ENCODE data around the gene ATG101.

The ATG101 gene

GRCh38 chr12:52086944-52087835 lies 17.4 kb downstream of the ATG101 start:
- H3K4me3 ChIP-seq (ENCODE audit: low read depth, low read length), result no peak overlapping the region
- ChIA-PET POLR2A (interaction anchor here (1.8 kb wide), 1 partner anchor 62 kb away, joined by 5 read pairs; no protein-coding TSS in a partner anchor), CTCF (interaction anchor here (0.7 to 45.6 kb wide), 7 partner anchors 9 to 54 kb away, joined by 3 to 1695 read pairs (median 6); partner anchors contain the start of gene ATG101)
- TF ChIP-seq, protein P1, sequence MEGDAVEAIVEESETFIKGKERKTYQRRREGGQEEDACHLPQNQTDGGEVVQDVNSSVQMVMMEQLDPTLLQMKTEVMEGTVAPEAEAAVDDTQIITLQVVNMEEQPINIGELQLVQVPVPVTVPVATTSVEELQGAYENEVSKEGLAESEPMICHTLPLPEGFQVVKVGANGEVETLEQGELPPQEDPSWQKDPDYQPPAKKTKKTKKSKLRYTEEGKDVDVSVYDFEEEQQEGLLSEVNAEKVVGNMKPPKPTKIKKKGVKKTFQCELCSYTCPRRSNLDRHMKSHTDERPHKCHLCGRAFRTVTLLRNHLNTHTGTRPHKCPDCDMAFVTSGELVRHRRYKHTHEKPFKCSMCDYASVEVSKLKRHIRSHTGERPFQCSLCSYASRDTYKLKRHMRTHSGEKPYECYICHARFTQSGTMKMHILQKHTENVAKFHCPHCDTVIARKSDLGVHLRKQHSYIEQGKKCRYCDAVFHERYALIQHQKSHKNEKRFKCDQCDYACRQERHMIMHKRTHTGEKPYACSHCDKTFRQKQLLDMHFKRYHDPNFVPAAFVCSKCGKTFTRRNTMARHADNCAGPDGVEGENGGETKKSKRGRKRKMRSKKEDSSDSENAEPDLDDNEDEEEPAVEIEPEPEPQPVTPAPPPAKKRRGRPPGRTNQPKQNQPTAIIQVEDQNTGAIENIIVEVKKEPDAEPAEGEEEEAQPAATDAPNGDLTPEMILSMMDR (IDR thresholded peaks at IDR 0.05; ENCODE audit: insufficient read depth, low read length, missing control alignments), result no peak
- DNase-seq (ENCODE audit: low read depth, low spot score), result no peak

- ChIA-PET CTCF (interaction anchor here (0.7 to 45.6 kb wide), 9 partner anchors 8 to 177 kb away, joined by 3 to 1695 read pairs (median 3); partner anchors contain the start of gene ATG101), POLR2A (interaction anchor here (1.5 kb wide), 1 partner anchor 63 kb away, joined by 3 read pairs; no protein-coding TSS in a partner anchor)
- TF ChIP-seq, protein P1 (IDR thresholded peaks at IDR 0.05; ENCODE audit: insufficient read depth, low read length, missing control alignments), result no peak
- DNase-seq (ENCODE audit: low read depth, low spot score), result no peak
- no peak overlapping the region for H3K4me3 ChIP-seq (ENCODE audit: low read depth, low read length)
Observed at GRCh38 chr12:52087961-52088820, 18.4 kb downstream of the ATG101 start.

GRCh38 chr12:52089491-52089890 lies 19.7 kb downstream of the ATG101 start:
- ChIA-PET CTCF (interaction anchor here (0.7 to 45.6 kb wide), 5 partner anchors 18 to 176 kb away, joined by 3 to 1695 read pairs (median 8); partner anchors contain the start of gene ATG101), POLR2A (interaction anchor here (1.5 kb wide), 1 partner anchor 64 kb away, joined by 3 read pairs; no protein-coding TSS in a partner anchor)
- DNase-seq (ENCODE audit: low read depth, low spot score), result no peak
- TF ChIP-seq, protein P1 (IDR thresholded peaks at IDR 0.05; ENCODE audit: insufficient read depth, low read length, missing control alignments), result no peak
- H3K4me3 ChIP-seq (ENCODE audit: low read depth, low read length), result no peak overlapping the region

- DNase-seq (ENCODE audit: low read depth, low spot score), result no peak
- ChIA-PET CTCF (interaction anchor here (2.0 to 45.6 kb wide), 4 partner anchors 8 to 57 kb away, joined by 8 to 1695 read pairs (median 16); partner anchors contain the start of gene SMIM41), POLR2A (no interaction called here)
- TF ChIP-seq, protein P1 (IDR thresholded peaks at IDR 0.05; ENCODE audit: insufficient read depth, low read length, missing control alignments), result no peak
- H3K4me3 ChIP-seq (ENCODE audit: low read depth, low read length), result no peak overlapping the region
Observed at GRCh38 chr12:52090291-52090690, 20.5 kb downstream of the ATG101 start.

- DNase-seq (ENCODE audit: low read depth, low spot score), result no peak
- no peak overlapping the region for H3K4me3 ChIP-seq (ENCODE audit: low read depth, low read length)
- ChIA-PET POLR2A (no interaction called here), CTCF (interaction anchor here (0.9 to 45.6 kb wide), 9 partner anchors 9 to 98 kb away, joined by 3 to 1695 read pairs (median 5); partner anchors contain the start of gene SMIM41)
- TF ChIP-seq, protein P1 (IDR thresholded peaks at IDR 0.05; ENCODE audit: insufficient read depth, low read length, missing control alignments), result no peak
Observed at GRCh38 chr12:52091061-52091460, 21.3 kb downstream of the ATG101 start.
